ENCODE results near the gene NAA40.

The NAA40 gene

DNA sequence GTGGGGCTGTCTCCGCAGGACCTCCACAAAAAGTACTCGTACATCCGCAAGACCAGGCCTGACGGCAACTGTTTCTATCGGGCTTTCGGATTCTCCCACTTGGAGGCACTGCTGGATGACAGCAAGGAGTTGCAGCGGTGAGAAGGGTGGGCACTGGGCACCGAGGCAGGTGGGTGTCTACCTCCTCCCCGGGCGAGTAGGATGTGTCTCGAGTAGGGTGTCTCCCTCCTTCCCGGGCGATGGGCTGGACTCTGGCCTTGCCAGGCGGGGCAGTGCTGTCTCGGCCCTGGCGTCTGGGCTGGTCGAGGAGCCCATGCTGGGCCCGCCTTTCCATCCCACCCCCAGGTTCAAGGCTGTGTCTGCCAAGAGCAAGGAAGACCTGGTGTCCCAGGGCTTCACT, 57.7 kb downstream of the NAA40 start:
- TF ChIP-seq, protein P1, sequence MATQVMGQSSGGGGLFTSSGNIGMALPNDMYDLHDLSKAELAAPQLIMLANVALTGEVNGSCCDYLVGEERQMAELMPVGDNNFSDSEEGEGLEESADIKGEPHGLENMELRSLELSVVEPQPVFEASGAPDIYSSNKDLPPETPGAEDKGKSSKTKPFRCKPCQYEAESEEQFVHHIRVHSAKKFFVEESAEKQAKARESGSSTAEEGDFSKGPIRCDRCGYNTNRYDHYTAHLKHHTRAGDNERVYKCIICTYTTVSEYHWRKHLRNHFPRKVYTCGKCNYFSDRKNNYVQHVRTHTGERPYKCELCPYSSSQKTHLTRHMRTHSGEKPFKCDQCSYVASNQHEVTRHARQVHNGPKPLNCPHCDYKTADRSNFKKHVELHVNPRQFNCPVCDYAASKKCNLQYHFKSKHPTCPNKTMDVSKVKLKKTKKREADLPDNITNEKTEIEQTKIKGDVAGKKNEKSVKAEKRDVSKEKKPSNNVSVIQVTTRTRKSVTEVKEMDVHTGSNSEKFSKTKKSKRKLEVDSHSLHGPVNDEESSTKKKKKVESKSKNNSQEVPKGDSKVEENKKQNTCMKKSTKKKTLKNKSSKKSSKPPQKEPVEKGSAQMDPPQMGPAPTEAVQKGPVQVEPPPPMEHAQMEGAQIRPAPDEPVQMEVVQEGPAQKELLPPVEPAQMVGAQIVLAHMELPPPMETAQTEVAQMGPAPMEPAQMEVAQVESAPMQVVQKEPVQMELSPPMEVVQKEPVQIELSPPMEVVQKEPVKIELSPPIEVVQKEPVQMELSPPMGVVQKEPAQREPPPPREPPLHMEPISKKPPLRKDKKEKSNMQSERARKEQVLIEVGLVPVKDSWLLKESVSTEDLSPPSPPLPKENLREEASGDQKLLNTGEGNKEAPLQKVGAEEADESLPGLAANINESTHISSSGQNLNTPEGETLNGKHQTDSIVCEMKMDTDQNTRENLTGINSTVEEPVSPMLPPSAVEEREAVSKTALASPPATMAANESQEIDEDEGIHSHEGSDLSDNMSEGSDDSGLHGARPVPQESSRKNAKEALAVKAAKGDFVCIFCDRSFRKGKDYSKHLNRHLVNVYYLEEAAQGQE (IDR thresholded peaks at IDR 0.05; ENCODE audit: insufficient replicate concordance, low read depth), result no peak
- TF ChIP-seq SPI1 (IDR thresholded peaks at IDR 0.05; ENCODE audit: borderline replicate concordance, low read depth), result no peak
- TF ChIP-seq, protein P2, sequence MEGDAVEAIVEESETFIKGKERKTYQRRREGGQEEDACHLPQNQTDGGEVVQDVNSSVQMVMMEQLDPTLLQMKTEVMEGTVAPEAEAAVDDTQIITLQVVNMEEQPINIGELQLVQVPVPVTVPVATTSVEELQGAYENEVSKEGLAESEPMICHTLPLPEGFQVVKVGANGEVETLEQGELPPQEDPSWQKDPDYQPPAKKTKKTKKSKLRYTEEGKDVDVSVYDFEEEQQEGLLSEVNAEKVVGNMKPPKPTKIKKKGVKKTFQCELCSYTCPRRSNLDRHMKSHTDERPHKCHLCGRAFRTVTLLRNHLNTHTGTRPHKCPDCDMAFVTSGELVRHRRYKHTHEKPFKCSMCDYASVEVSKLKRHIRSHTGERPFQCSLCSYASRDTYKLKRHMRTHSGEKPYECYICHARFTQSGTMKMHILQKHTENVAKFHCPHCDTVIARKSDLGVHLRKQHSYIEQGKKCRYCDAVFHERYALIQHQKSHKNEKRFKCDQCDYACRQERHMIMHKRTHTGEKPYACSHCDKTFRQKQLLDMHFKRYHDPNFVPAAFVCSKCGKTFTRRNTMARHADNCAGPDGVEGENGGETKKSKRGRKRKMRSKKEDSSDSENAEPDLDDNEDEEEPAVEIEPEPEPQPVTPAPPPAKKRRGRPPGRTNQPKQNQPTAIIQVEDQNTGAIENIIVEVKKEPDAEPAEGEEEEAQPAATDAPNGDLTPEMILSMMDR (IDR thresholded peaks at IDR 0.05; ENCODE audit: insufficient read depth, low read length), result no peak
- TF ChIP-seq GABPA (IDR thresholded peaks at IDR 0.05; ENCODE audit: low read depth), result no peak
- TF ChIP-seq POLR2AphosphoS5 (IDR thresholded peaks at IDR 0.05; ENCODE audit: low read depth), result no peak
- Histone ChIP-seq H3K4me3 (replicated peaks; ENCODE audit: insufficient read depth, low read length) (no peak overlapping the region), H3K27ac (replicated peaks) (no peak overlapping the region), H3K27me3 (ENCODE audit: insufficient read depth, poor library complexity, severe bottlenecking) (no peaks in the 10 kb centered on the region)
- no peak for DNase-seq (ENCODE audit: low read depth in 1 of 2, low spot score in 1 of 2)

DNA sequence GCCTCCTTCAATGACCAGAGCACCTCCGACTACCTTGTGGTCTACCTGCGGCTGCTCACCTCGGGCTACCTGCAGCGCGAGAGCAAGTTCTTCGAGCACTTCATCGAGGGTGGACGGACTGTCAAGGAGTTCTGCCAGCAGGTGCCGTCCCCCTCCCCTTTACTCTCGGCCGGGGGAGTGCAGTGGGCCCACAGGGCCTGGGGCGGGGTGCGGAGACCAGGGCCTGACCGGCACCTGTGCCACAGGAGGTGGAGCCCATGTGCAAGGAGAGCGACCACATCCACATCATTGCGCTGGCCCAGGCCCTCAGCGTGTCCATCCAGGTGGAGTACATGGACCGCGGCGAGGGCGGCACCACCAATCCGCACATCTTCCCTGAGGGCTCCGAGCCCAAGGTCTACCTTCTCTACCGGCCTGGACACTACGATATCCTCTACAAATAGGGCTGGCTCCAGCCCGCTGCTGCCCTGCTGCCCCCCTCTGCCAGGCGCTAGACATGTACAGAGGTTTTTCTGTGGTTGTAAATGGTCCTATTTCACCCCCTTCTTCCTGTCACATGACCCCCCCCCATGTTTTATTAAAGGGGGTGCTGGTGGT, 58.4 kb downstream of the NAA40 start:
- Histone ChIP-seq H3K27me3 (ENCODE audit: insufficient read depth, poor library complexity, severe bottlenecking) (no peaks in the 10 kb centered on the region), H3K27ac (replicated peaks) (no peak overlapping the region), H3K4me3 (replicated peaks; ENCODE audit: insufficient read depth, low read length) (no peak overlapping the region)
- DNase-seq (ENCODE audit: low read depth in 1 of 2, low spot score in 1 of 2), result no peak
- TF ChIP-seq GABPA (IDR thresholded peaks at IDR 0.05; ENCODE audit: low read depth) (no peak), POLR2AphosphoS5 (IDR thresholded peaks at IDR 0.05; ENCODE audit: low read depth) (no peak), SPI1 (IDR thresholded peaks at IDR 0.05; ENCODE audit: borderline replicate concordance, low read depth) (no peak)
- TF ChIP-seq, protein P1 (IDR thresholded peaks at IDR 0.05; ENCODE audit: insufficient replicate concordance, low read depth), result no peak
- TF ChIP-seq, protein P2 (IDR thresholded peaks at IDR 0.05; ENCODE audit: insufficient read depth, low read length), result no peak

DNA sequence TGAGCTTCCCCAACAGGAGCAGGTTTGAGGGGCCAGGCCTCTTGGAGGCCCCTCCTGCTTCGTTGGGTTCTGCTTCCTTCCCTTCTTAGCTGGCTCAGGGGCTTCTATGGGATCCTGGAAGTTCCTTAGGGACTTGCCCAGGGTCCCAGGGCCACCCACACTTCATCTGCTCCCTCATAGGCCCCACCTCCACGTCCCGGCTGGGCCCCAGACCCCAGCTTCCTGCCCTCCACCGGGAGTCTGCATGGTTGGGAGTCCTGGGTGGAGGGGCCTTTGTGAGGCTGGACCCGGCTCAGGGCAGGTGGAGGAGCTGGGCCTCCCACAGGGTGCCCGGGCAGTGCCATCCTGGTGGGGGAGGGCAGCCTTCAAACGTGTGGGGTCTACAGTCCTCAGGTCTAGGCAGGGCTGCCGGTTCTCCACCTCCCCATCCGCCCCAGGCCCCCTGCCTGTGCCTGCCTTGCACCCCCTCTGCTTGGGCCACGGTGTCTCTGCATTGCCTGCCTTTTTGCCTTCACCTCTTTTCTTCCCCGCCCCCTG, 59.1 kb downstream of the NAA40 start:
- TF ChIP-seq, protein P2 (IDR thresholded peaks at IDR 0.05; ENCODE audit: insufficient read depth, low read length), result no peak
- TF ChIP-seq POLR2AphosphoS5 (IDR thresholded peaks at IDR 0.05; ENCODE audit: low read depth), result no peak
- no peak overlapping the region for H3K27ac ChIP-seq (replicated peaks)
- no peak overlapping the region for H3K4me3 ChIP-seq (replicated peaks; ENCODE audit: insufficient read depth, low read length)
- H3K27me3 ChIP-seq (ENCODE audit: insufficient read depth, poor library complexity, severe bottlenecking), result no peaks in the 10 kb centered on the region
- DNase-seq (ENCODE audit: low read depth in 1 of 2, low spot score in 1 of 2), result no peak

All from HL-60 (cell line).